ENCODE measurements around the gene RAB3C. TPM values are rescaled to one million over a fixed set of nuclear protein-coding genes. Genes with fewer than 3 reads are reported as not detected.

Gene RAB3C
- total RNA-seq, 1 experiment from 2014 or later, result not detected

GRCh38 chr5:58875599-58875998 lies 292.7 kb downstream of the RAB3C start:
- no peak for DNase-seq (ENCODE audit: low read depth)

- no peak for DNase-seq (ENCODE audit: low read depth)
These were observed 302.4 kb downstream of the RAB3C start for GRCh38 chr5:58885260-58885659.

- DNase-seq (ENCODE audit: low read depth), result peak; percentile 54
These were observed 303.7 kb downstream of the RAB3C start for GRCh38 chr5:58886315-58887207.

- DNase-seq (ENCODE audit: low read depth), result no peak
These were observed 304.4 kb downstream of the RAB3C start for GRCh38 chr5:58887311-58887710.

- peak; percentile 17 for DNase-seq (ENCODE audit: low read depth)
These were observed 305.0 kb downstream of the RAB3C start for GRCh38 chr5:58887721-58888409.

GRCh38 chr5:58890265-58890664 lies 307.4 kb downstream of the RAB3C start:
- no peak for DNase-seq (ENCODE audit: low read depth)

GRCh38 chr5:58890701-58891085 lies 307.8 kb downstream of the RAB3C start:
- no peak for DNase-seq (ENCODE audit: low read depth)

- DNase-seq (ENCODE audit: low read depth), result peak; percentile 82
These were observed 308.5 kb downstream of the RAB3C start for GRCh38 chr5:58891086-58891970.

GRCh38 chr5:58891971-58892343 lies 309.1 kb downstream of the RAB3C start:
- no peak for DNase-seq (ENCODE audit: low read depth)

- no peak for DNase-seq (ENCODE audit: low read depth)
These were observed 310.7 kb downstream of the RAB3C start for GRCh38 chr5:58893551-58893950.

- DNase-seq (ENCODE audit: low read depth), result no peak
These were observed 315.1 kb downstream of the RAB3C start for GRCh38 chr5:58898006-58898405.

- DNase-seq (ENCODE audit: low read depth), result no peak
These were observed 315.7 kb downstream of the RAB3C start for GRCh38 chr5:58898538-58898937.

GRCh38 chr5:58901271-58901670 lies 318.4 kb downstream of the RAB3C start:
- no peak for DNase-seq (ENCODE audit: low read depth)

- DNase-seq (ENCODE audit: low read depth), result no peak
These were observed 319.4 kb downstream of the RAB3C start for GRCh38 chr5:58902305-58902704.

- DNase-seq (ENCODE audit: low read depth), result no peak
These were observed 319.9 kb downstream of the RAB3C start for GRCh38 chr5:58902765-58903164.

GRCh38 chr5:58904737-58905136 lies 321.9 kb downstream of the RAB3C start:
- no peak for DNase-seq (ENCODE audit: low read depth)

- no peak for DNase-seq (ENCODE audit: low read depth)
These were observed 323.1 kb downstream of the RAB3C start for GRCh38 chr5:58905944-58906343.

Other genes with a start within 250 kb of the RAB3C start
- 1,040 and 1,179 TPM in 2 replicates for gene PLK2, start 123.0 kb upstream of the RAB3C start, total RNA-seq (2014; rRNA removed; shearing (Covaris generic))
- gene GAPT, start 91.6 kb upstream of the RAB3C start, total RNA-seq (2014; rRNA removed; shearing (Covaris generic)), result not detected in 2 replicates

Data from M059J (cell line).